Mucosa of descending colon (tissue), 3 donors: ENCODE results near the gene GMDS. TPM values are rescaled to one million over a fixed set of nuclear protein-coding genes. Genes with fewer than 3 reads are reported as not detected.

Experiments
- ATAC-seq: fragments of 200-7000 bp; cut with Tn5 transposase; one replicate; pipeline ENCODE4 v1.9.1; 2020; ENCODE audit warnings: mild to moderate bottlenecking, moderate library complexity
- DNase-seq, 3 donors: peaks; one replicate each; pipeline ENCODE4 v3.0.0-alpha.2; 2020
- H3K36me3 ChIP-seq: fragments of 200-600 bp; one replicate; pipeline ENCODE4 v1.8.0; 2021; ENCODE audit warnings: low read depth, mild to moderate bottlenecking
- H3K4me1 ChIP-seq: fragments of 200-600 bp; one replicate; pipeline ENCODE4 v1.8.0; 2021; ENCODE audit warnings: low read depth, mild to moderate bottlenecking
- H3K4me3 ChIP-seq: fragments of 200-600 bp; one replicate; pipeline ENCODE4 v1.8.0; 2021; ENCODE audit warnings: mild to moderate bottlenecking
- H3K9me3 ChIP-seq: fragments of 200-600 bp; one replicate; pipeline ENCODE4 v1.8.0; 2021; ENCODE audit warnings: mild to moderate bottlenecking
- intact Hi-C, 2 donors: fragments of 100-400 bp; cut with DNase I in 1 of 2; cut with micrococcal nuclease in 1 of 2; formaldehyde crosslinking; loops; one replicate each; pipeline versions ENCODE4 v1.11.0 to v1.11.1; 2022; cut with DNase I, micrococcal nuclease
- total RNA-seq, 3 donors: library from RNA; stranded (reverse); fragmentation: NEBNext Ultra II Directional in 2 of 3; extraction: Animal tissue kit (Norgen Biotek cat#: 25700) in 2 of 3; gene quantifications; one replicate each; pipeline versions ENCODE4 v1.2.1 to v1.2.4, GENCODE V29; 2021 to 2023
- TF ChIP-seq, protein P1 (sequence below): fragments of 200-600 bp; IDR thresholded peaks from one replicate; pipeline ENCODE4 v1.8.0; 2022; ENCODE audit warnings: antibody characterized with exemption, mild to moderate bottlenecking
- donor health status: DM: no; HTN: no; CAD: no; lungs with moderate emphysema.
- donor health status: DM: no; HTN: no; CAD: no.
- donor health status: DM: no; HTN: yes; CAD: no.

Gene GMDS
- total RNA-seq, 3 donors from 2014 or later, result 68.0 to 228 (median 135) TPM

DNA sequence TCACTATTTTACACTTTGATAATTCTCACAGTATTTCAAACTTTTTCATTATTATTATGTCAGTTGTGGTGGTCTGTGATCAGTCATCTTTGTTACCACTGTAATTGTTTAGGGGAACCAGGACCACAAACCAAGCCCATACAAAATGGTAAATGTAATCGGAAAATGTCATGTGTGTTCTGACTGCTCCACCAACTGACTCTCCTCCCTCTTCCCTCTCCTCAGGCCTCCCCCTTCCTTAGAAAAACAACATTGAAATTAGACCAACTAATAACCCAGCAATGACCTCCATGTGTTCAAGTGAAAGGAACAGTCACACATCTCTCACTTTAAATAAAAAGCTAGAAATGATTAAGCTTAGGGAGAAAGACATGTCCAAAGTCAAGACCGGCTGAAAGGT, 63.8 kb downstream of the GMDS start:
- Histone ChIP-seq H3K36me3 (no peaks in the 10 kb centered on the region), H3K4me1 (no peaks in the 10 kb centered on the region), H3K9me3 (peaks cover 4% of the 10 kb centered on the region), H3K4me3 (no peak overlapping the region)
- TF ChIP-seq, protein P1, sequence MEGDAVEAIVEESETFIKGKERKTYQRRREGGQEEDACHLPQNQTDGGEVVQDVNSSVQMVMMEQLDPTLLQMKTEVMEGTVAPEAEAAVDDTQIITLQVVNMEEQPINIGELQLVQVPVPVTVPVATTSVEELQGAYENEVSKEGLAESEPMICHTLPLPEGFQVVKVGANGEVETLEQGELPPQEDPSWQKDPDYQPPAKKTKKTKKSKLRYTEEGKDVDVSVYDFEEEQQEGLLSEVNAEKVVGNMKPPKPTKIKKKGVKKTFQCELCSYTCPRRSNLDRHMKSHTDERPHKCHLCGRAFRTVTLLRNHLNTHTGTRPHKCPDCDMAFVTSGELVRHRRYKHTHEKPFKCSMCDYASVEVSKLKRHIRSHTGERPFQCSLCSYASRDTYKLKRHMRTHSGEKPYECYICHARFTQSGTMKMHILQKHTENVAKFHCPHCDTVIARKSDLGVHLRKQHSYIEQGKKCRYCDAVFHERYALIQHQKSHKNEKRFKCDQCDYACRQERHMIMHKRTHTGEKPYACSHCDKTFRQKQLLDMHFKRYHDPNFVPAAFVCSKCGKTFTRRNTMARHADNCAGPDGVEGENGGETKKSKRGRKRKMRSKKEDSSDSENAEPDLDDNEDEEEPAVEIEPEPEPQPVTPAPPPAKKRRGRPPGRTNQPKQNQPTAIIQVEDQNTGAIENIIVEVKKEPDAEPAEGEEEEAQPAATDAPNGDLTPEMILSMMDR, result no peak
- no peak for ATAC-seq
- intact Hi-C loops, result no loop called here
- DNase-seq, result no peak

DNA sequence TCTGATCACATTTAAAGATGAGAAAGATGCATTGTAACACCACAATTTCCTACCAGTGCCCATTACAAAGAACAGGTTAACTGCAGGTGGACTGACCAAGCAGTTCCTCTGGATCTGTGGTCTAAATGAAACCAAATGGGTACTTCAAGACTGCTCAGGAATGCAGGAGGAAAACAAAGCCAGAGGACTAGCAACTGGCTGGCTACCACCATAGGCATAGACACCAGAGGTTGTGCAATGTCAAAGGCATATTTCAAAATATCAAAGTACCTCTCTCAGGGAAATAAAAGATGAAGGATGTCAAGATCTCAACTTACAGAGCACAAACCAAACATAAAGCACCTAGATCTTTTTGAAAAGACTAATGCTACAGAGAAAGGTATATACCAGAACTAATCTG, 65.5 kb downstream of the GMDS start:
- H3K9me3 ChIP-seq, result peaks cover 4% of the 10 kb centered on the region
- TF ChIP-seq, protein P1, result no peak
- intact Hi-C loops, result no loop called here
- no peak overlapping the region for H3K4me3 ChIP-seq
- ATAC-seq (no peak), DNase-seq (no peak)
- H3K4me1 ChIP-seq, result no peaks in the 10 kb centered on the region
- H3K36me3 ChIP-seq, result no peaks in the 10 kb centered on the region

DNA sequence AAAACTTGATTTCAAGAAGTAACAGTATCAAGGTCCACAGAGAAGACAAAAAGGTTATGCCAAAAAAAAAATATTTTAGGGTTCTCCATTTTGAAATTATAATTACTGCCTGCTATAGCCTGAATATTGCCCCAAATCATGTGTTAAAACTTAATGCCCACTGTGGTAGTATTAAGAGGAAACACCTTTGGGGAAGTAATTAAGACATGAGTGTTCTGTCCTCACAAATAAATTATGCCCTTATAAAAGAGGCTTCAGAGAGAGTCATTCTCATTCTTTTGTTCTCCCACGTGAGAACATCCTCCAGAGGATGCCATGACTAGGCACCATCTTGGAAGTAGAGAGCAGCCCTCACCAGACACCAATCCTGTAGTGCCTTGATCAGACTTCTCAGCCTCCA, 66.2 kb downstream of the GMDS start:
- H3K36me3 ChIP-seq, result no peaks in the 10 kb centered on the region
- no peak for DNase-seq
- no peaks in the 10 kb centered on the region for H3K4me1 ChIP-seq
- H3K9me3 ChIP-seq, result peaks cover 4% of the 10 kb centered on the region
- no peak overlapping the region for H3K4me3 ChIP-seq
- intact Hi-C loops, result no loop called here
- TF ChIP-seq, protein P1, result no peak
- ATAC-seq, result no peak

DNA sequence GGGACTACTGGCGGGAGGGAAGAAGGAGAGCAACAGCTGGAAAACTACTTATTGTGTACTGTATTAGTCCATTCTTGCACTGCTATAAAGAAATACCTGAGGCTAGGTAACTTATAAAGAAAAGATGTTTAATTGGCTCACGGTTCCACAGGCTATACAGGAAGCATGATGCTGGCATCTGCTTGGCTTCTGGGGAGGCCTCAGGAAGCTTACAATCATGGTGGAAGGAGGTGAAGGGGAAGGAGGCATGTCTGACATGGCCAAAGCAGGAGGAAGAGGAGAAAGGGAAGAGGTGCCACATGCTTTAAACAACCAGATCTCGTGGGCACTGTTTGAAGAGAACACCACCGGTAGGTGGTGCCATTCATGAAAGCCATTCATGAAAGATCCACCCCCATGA, 67.3 kb downstream of the GMDS start:
- H3K36me3 ChIP-seq, result no peaks in the 10 kb centered on the region
- peaks cover 5% of the 10 kb centered on the region for H3K4me1 ChIP-seq
- ATAC-seq, result no peak

DNA sequence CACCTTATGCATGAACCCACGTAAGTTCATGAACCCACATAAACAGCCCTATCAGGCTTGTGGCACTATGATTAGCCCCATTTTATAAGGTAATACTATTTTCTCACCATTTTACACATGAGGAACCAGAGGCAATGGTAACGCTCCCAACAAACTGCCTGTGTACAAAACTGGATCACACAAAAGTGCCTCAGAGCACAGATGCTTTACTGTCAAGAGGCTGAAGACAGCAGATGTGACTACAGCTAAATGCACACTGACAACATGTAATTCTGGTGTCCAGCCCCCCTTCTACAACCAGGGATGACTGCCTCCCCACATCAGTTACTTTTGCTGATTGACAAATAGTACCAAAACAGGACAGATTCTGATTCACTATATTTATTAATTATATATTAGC, 69.6 kb downstream of the GMDS start:
- peaks cover 5% of the 10 kb centered on the region for H3K4me1 ChIP-seq
- TF ChIP-seq, protein P1, result no peak
- DNase-seq (no peak), ATAC-seq (no peak)
- intact Hi-C loops, result no loop called here
- H3K36me3 ChIP-seq, result no peaks in the 10 kb centered on the region
- H3K9me3 ChIP-seq, result peaks cover 4% of the 10 kb centered on the region
- H3K4me3 ChIP-seq, result no peak overlapping the region

More for the DNA sequence above, 67.3 kb downstream of the GMDS start:
- TF ChIP-seq, protein P1, result no peak
- H3K4me3 ChIP-seq, result no peak overlapping the region
- H3K9me3 ChIP-seq, result peaks cover 4% of the 10 kb centered on the region
- no peak for DNase-seq
- intact Hi-C loops, result no loop called here
